ENCODE results near the gene RTEL1.

- TF ChIP-seq POLR2A (IDR thresholded peaks at IDR 0.05) (no peak), EP300 (IDR thresholded peaks at IDR 0.05) (no peak), POLR2AphosphoS5 (IDR thresholded peaks at IDR 0.05) (no peak)
- TF ChIP-seq, protein P1, sequence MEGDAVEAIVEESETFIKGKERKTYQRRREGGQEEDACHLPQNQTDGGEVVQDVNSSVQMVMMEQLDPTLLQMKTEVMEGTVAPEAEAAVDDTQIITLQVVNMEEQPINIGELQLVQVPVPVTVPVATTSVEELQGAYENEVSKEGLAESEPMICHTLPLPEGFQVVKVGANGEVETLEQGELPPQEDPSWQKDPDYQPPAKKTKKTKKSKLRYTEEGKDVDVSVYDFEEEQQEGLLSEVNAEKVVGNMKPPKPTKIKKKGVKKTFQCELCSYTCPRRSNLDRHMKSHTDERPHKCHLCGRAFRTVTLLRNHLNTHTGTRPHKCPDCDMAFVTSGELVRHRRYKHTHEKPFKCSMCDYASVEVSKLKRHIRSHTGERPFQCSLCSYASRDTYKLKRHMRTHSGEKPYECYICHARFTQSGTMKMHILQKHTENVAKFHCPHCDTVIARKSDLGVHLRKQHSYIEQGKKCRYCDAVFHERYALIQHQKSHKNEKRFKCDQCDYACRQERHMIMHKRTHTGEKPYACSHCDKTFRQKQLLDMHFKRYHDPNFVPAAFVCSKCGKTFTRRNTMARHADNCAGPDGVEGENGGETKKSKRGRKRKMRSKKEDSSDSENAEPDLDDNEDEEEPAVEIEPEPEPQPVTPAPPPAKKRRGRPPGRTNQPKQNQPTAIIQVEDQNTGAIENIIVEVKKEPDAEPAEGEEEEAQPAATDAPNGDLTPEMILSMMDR (IDR thresholded peaks at IDR 0.05): no peak
These were observed 82.0 kb downstream of the RTEL1 start for GRCh38 chr20:63740070-63740626.
